Endodermal cell (in vitro differentiated cells): ENCODE data around the gene BRWD1. TPM values are rescaled to one million over a fixed set of nuclear protein-coding genes. Genes with fewer than 3 reads are reported as not detected.
"Not testable (repeated sequence)": the region's sequence is repeated elsewhere in the genome, so short reads cannot be mapped to it uniquely, and the experiment has no call there.

Experiments
- DNase-seq: peaks from one replicate; pipeline ENCODE4 v3.0.0-alpha.2; 2017
- H3K27ac ChIP-seq: 2 replicates; pipeline ENCODE4 v1.5.1; 2013; ENCODE audit warnings: mild to moderate bottlenecking, low read depth, low read length, moderate library complexity
- H3K27me3 ChIP-seq: 2 replicates; pipeline ENCODE4 v1.6.1; 2013; ENCODE audit warnings: mild to moderate bottlenecking, low read length, moderate library complexity; ENCODE audit not compliant: insufficient read depth, control insufficient read depth, poor library complexity, severe bottlenecking
- H3K36me3 ChIP-seq: 2 replicates; pipeline ENCODE4 v1.7.0; 2013; ENCODE audit warnings: mild to moderate bottlenecking, low read length, moderate library complexity; ENCODE audit not compliant: control insufficient read depth, insufficient read depth
- H3K4me1 ChIP-seq: one replicate; pipeline ENCODE4 v1.7.0; 2013; ENCODE audit warnings: low read length; ENCODE audit not compliant: control insufficient read depth, insufficient read depth
- H3K4me3 ChIP-seq: 2 replicates; pipeline ENCODE4 v1.5.1; 2013; ENCODE audit warnings: mild to moderate bottlenecking, low read length, moderate library complexity
- H3K9ac ChIP-seq: 2 replicates; pipeline ENCODE4 v1.6.1; 2013; ENCODE audit warnings: mild to moderate bottlenecking, low read length, moderate library complexity; ENCODE audit not compliant: poor library complexity, severe bottlenecking; ENCODE audit errors: extremely low read depth
- H3K9me3 ChIP-seq: 2 replicates; pipeline ENCODE4 v1.6.1; 2013; ENCODE audit warnings: mild to moderate bottlenecking, low read length, moderate library complexity; ENCODE audit not compliant: control insufficient read depth
- H3K27ac Mint-ChIP-seq: 2 replicates; pipeline ENCODE4 v1.8.0; 2020; ENCODE audit warnings: mixed read lengths
- H3K27me3 Mint-ChIP-seq: 2 replicates; pipeline ENCODE4 v1.8.0; 2021; ENCODE audit warnings: mild to moderate bottlenecking, mixed read lengths; ENCODE audit not compliant: insufficient read depth
- H3K36me3 Mint-ChIP-seq: 2 replicates; pipeline ENCODE4 v1.8.0; 2020; ENCODE audit warnings: low read depth, mixed read lengths
- H3K4me1 Mint-ChIP-seq: 2 replicates; pipeline ENCODE4 v1.8.0; 2020; ENCODE audit warnings: mixed read lengths
- H3K4me3 Mint-ChIP-seq: 2 replicates; pipeline ENCODE4 v1.8.0; 2020; ENCODE audit warnings: mild to moderate bottlenecking, moderate library complexity, mixed read lengths
- H3K9me3 Mint-ChIP-seq: 2 replicates; pipeline ENCODE4 v1.8.0; 2020; ENCODE audit warnings: mild to moderate bottlenecking, mixed read lengths
- CTCF ChIP-seq: fragments of 200-600 bp; sonication (generic); conservative IDR thresholded peaks from 2 replicates; pipeline ENCODE4 v1.5.0; 2021; ENCODE audit warnings: antibody characterized with exemption, mild to moderate bottlenecking
- WGBS, 2 experiments: methylation state at CpG; one replicate each; pipeline versions ENCODE4 v1.1.5 to v1.1.7; 2013; ENCODE audit warnings: missing lambda C conversion rate in 2 of 2, mixed read lengths in 1 of 2; ENCODE audit not compliant: insufficient coverage in 1 of 2, insufficient read length in 1 of 2; 5-methylcytosine and 5-hydroxymethylcytosine counted together
- total RNA-seq, 2 donors: library from RNA; stranded (reverse); fragmentation: NEBNext Ultra II Directional in 1 of 2; extraction: Animal tissue kit (Norgen Biotek cat#: 25700) in 1 of 2; gene quantifications; 2 replicates in 1 of 2; 3 replicates in 1 of 2; pipeline ENCODE4 v1.2.1, GENCODE V29; 2021

The BRWD1 gene
- total RNA-seq, 2 donors from 2014 or later: 64.7 to 76.1 TPM

GRCh38 chr21:39224930-39225329 lies 88.5 kb downstream of the BRWD1 start:
- TF ChIP-seq CTCF: no peak
- Mint-ChIP-seq H3K4me3 (no peak overlapping the region), H3K27ac (no peak overlapping the region), H3K27me3 (no peaks in the 10 kb centered on the region), H3K4me1 (no peaks in the 10 kb centered on the region), H3K36me3 (peaks cover 59% of the 10 kb centered on the region), H3K9me3 (no peaks in the 10 kb centered on the region)
- no peak overlapping the region for H3K4me3 ChIP-seq
- no peaks in the 10 kb centered on the region for H3K4me1 ChIP-seq
- no peaks in the 10 kb centered on the region for H3K9me3 ChIP-seq
- H3K9ac ChIP-seq: no peak overlapping the region
- peaks cover 74% of the 10 kb centered on the region for H3K36me3 ChIP-seq
- H3K27me3 ChIP-seq: no peaks in the 10 kb centered on the region
- WGBS, 2 experiments: 90% methylated on average over 3 of the region's 3 CpGs; no CpG with 5 or more reads in 1 of the 2 experiments
- H3K27ac ChIP-seq: peak overlapping the region; percentile 26
- no peak for DNase-seq

- no peak overlapping the region for H3K27ac Mint-ChIP-seq
- no peak for TF ChIP-seq CTCF
- H3K4me3 ChIP-seq: no peak overlapping the region
- DNase-seq: no peak
- no peaks in the 10 kb centered on the region for H3K27me3 Mint-ChIP-seq
- no peaks in the 10 kb centered on the region for H3K4me1 ChIP-seq
- no peaks in the 10 kb centered on the region for H3K27me3 ChIP-seq
- 95% methylated on average over 1 of the region's 3 CpGs; no CpG with 5 or more reads in 1 of the 2 experiments for WGBS, 2 experiments
- peaks cover 6% of the 10 kb centered on the region for H3K4me1 Mint-ChIP-seq
- no peaks in the 10 kb centered on the region for H3K9me3 Mint-ChIP-seq
- H3K36me3 Mint-ChIP-seq: peaks cover 57% of the 10 kb centered on the region
- H3K9ac ChIP-seq: no peak overlapping the region
- no peaks in the 10 kb centered on the region for H3K9me3 ChIP-seq
- H3K36me3 ChIP-seq: peaks cover 68% of the 10 kb centered on the region
- H3K4me3 Mint-ChIP-seq: no peak overlapping the region
- no peak overlapping the region for H3K27ac ChIP-seq
Measured at GRCh38 chr21:39221997-39222486, 91.4 kb downstream of the BRWD1 start.

GRCh38 chr21:39221282-39221996 lies 92.0 kb downstream of the BRWD1 start:
- Mint-ChIP-seq H3K27ac (no peak overlapping the region), H3K9me3 (no peaks in the 10 kb centered on the region)
- no peak for TF ChIP-seq CTCF

GRCh38 chr21:39220875-39221274 lies 92.6 kb downstream of the BRWD1 start:
- H3K4me3 ChIP-seq, H3K9ac ChIP-seq, H3K27me3 ChIP-seq, DNase-seq, H3K27ac Mint-ChIP-seq, H3K9me3 ChIP-seq, H3K27ac ChIP-seq, H3K9me3 Mint-ChIP-seq, H3K27me3 Mint-ChIP-seq, H3K4me3 Mint-ChIP-seq, H3K4me1 ChIP-seq: not testable (repeated sequence)
- H3K36me3 ChIP-seq: peaks cover 61% of the 10 kb centered on the region
- H3K36me3 Mint-ChIP-seq: peaks cover 51% of the 10 kb centered on the region
- 96% methylated on average over 1 of the region's 2 CpGs; no CpG with 5 or more reads in 1 of the 2 experiments for WGBS, 2 experiments
- H3K4me1 Mint-ChIP-seq: peaks cover 12% of the 10 kb centered on the region

More at GRCh38 chr21:39221282-39221996, 92.0 kb downstream of the BRWD1 start:
- Mint-ChIP-seq H3K36me3 (peaks cover 55% of the 10 kb centered on the region), H3K4me3 (no peak overlapping the region), H3K4me1 (peaks cover 10% of the 10 kb centered on the region), H3K27me3 (no peaks in the 10 kb centered on the region)
- H3K36me3 ChIP-seq: peaks cover 64% of the 10 kb centered on the region
- WGBS, 2 experiments: 91 to 100% methylated on average over 3 to 7 of the region's 7 CpGs
- H3K9ac ChIP-seq: no peak overlapping the region
- H3K27ac ChIP-seq: no peak overlapping the region
- DNase-seq: no peak
- H3K4me1 ChIP-seq: no peaks in the 10 kb centered on the region
- no peaks in the 10 kb centered on the region for H3K27me3 ChIP-seq
- H3K4me3 ChIP-seq: no peak overlapping the region
- no peaks in the 10 kb centered on the region for H3K9me3 ChIP-seq
